ENCODE measurements around the gene LHX5.

Gene LHX5

GRCh38 chr12:113477842-113478215, 6.2 kb upstream of the LHX5 start:
- DNase-seq (ENCODE audit: low read depth, low spot score) = no peak

DNA sequence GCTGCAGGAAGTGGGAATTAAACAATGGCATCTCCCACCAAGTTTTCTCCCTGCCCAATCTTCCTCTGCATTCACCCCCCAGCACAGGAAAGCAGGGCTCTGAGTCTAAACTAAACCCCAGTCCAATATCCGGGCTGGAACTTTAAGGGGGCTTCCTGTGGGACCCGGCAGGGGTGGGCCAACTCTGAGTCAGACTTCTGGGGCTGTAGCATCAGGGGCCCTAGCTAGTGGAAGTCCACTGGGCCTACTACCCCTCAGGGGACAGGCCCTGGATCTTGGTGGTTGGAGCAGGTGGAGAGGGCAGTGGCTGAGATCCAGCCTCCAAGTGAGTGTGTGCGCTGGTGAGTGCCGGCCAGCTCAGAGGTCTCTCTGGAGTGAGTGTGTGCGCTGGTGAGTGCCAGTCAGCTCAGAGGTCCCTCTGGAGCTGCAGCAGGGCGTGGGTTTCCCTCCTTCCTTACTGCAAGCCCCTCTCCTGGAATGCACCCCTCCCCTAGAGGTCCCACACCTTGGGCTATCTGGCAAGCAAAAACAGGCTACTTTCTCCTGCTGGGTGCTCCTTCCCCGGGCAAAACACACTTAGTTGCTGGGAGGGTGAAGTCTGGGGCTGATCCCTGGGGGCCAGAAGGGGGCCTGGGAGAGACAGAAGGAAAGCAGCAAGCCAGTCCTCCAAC, 5.6 kb upstream of the LHX5 start:
- no peak for DNase-seq (ENCODE audit: low read depth, low spot score)

DNA sequence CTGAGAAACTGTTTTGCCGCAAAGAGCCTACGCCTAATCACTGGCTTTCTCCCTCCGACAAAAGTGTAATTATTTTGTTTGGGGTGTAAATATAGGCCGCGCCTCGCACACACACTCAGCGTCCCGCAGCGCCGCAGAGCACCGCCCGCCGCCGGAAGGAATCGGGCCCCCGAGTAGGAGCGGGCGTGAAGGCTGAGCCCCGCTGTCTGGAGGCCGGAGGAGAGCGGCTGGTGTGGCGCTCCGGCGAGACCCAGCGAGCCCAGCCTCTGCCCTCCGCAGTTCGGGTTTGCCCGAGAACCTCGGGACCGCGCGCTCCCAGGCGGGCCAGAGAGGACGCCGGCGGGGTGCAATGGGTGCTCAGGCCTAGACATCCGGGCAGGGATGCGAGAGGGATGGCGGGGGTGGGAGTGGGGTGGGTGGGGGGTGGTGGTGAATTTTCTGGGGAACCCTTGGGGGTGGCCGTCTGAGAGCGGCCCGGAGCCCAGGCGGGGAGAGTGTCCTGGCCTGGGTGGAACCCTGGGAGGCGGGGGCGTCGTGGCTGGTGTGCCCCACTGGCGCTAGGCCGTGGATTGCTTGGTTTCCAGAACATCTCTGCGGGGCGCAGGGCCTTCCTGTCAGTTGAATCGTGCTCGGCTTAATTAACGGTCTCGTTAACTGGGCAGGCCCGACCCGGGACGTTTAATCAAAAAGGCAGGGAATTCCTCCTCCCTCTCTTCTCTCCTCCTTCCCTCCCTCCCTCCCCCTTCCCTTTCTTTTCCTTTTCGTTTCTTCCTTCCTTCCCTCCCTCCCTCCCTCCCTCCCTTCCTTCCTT, 4.7 kb upstream of the LHX5 start:
- no peak for DNase-seq (ENCODE audit: low read depth, low spot score)

DNA sequence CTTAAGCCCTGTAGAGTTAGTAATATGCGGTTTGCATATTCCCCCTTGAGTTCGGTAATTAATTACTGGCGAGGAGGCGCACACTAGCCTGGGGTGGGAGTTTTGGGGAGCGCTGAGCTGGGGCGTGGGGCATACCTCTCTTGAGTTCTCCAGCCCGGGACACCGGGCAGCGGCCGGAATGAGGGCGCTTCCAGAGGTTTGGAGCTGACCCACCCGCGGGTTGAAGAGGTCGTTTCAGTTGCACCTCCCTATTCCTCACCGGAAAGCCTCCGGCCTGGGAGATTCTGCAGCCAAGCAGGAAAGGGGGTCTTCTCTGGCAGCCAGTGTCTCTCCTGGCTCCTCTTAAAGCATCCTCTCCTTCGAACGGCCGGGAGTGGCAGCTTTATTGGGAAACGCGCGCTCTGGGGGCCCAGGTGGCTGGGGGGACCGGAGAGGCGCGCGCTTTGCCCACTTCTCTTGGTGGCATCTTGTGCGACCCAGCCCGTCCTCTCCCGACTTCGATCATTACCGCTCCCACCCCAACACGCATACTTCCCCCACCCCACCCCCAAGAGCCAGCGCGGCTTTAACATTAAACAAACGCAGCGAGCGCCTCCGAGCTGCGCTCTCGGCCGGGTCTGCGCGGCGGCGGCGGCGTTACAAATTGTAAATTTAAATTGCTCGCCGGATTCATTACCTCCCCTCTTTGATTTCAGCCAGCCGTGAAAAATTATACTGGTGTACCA, 3.9 kb upstream of the LHX5 start:
- DNase-seq (ENCODE audit: low read depth, low spot score) = no peak

DNA sequence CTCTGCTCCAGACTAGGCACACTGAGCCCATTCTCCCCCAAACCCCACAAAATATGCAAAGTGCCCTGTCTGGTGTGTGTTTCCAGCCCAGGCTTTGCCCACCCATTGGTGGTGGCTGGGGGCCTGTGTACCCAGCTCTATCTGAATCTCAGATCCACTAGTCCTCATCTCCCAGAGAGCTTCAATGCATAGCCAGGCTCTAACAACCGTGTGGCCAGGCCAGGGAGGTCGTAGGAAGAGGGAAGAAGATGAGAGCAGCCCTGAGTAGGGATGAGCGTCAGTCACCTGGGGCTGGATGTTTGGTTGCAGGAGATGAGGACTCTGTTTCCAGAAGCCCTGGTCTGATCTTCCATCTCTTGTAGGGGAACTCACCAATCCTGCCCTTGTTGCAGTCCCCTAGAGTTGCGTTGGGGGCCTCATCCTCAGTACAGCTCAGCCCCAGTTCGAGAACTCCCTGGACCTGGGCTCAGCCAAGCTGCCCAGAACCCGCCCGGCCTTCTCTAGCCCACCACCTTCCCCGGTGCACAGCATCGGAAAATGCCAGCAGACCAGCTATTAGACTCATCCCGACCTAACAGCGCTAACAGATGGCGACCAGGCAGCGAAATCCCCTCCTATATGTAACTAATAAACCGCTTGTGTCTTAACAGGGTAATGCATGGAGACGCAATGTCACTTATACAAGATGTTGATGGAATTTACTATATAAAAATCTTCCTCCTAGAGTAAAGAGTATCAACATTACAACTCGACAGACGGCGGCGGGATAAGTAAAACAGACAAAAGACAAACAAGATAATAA, 3.2 kb upstream of the LHX5 start:
- DNase-seq (ENCODE audit: low read depth, low spot score) = no peak

DNA sequence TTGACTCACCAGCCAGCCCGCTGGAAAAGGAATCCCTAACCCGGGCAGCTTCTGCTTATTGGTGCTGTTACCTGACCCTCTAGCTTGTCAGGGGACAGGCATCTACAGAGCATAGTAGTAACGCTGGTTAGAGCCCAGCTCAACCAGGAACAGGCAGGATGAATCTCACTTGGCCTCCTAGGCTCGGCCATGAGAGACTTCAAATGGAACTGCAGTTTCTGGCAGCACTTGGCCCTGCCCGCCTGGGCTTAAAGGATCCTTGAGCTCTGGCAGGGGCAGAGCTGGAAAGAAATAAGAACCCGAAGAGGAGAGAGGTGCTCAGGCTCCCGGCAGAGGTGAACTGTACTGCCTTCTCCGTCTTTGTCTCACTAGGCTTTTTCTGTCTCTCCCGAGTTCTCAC, 2.3 kb upstream of the LHX5 start:
- no peak for DNase-seq (ENCODE audit: low read depth, low spot score)

DNA sequence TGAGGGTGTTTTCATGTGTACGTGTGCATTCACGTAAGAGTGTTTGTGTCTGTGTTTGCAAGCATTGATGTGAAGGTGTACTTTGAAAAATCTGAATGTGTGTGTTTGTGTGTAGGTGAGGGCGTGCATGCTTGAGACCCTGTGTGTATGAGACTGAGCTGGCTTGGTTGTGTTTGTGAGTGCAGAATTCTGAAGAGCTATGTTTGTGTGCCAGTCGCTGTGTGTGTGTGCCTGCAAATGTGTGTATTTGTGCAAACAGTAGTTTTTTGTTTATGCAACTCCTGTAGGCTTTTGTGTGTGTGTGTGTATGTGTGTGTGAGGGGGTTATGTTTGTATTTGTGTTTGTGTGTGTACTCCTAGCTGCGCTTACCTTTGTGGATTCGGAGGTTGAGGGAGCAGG, 1.7 kb upstream of the LHX5 start:
- DNase-seq (ENCODE audit: low read depth, low spot score) = no peak

DNA sequence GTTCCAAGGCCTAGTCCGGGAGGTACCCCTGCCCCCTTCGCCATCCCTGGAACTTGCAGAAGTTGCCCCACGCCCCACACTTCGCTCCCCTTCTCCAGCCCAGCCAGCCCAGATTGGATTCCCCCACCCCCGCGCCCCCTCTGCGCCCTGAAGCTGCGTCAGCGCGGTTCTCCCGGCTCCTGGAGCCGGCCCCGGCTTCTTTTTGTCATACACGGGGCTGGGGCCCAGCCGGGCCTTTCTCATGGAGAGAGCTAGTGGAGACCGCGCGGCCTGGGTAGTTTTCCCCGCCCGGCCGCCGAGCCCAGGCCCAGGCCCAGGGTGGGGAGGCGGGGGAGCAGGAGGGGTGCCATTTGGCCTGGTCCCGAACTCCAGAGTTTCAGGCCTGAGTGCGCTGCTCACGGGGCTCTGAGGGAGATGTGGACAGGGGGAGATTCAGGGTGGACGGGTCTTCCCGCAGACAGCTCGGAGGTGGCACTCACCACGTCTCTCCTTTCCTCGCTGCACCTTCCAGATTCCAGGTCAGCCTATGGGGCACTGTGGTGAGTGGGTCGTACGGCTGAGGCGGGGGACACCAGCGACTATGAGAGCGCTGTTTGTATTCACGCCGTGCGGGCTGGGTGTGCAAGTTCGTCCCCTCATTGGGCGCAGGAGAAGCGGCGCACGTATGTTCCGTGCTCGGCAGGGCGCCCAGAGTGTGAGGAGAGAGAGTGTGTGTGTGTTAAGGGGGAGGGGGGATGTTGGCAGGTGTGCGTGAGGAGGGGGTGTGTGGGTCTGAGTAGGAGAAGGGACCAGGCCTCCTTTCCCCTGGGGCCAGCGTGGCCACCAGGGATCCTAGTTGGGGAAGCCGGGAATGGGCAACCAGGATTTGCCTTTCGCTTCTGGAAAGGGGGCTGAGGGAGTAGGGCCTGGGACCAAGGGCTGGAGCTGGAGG, 785 bp upstream of the LHX5 start:
- DNase-seq (ENCODE audit: low read depth, low spot score) = no peak

DNA sequence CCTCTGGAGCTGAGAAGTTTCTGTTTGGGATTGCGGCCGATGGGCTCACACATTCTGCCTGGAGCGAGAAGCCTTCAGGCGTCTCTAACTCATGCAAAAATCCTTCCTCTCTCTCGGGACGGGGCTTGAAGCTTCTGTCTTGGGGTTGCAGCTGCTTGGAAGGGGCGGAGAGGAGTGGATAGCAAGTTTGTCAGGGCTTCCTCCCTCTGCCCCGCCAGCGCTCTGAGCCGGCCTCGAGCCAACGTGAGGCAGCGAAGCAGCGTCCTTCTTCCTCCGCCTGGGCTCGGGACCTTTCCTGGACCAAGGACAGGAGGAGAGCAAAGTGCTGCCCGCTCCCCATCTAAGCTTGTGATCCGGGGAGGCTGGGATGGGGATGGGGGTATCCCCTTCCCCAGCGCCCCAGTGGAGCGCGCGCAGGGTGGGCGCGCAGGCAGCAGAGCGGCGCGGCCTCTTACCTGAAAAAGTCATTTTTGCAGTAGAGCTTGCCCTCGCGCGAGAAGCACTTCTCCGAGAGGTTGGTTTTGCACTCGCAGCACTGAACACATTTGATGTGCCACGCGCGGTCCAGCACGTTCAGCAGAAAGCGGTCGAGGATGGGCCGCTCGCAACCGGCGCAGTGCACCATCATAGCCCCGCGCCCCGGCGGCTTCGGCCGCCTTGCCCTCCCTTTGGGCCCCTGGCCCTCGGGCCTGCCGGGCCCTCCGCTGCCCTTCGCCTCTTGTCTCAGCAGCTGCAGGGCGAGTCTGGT, 626 bp downstream of the LHX5 start:
- DNase-seq (ENCODE audit: low read depth, low spot score) = no peak

- DNase-seq (ENCODE audit: low read depth, low spot score) = no peak
Measured at GRCh38 chr12:113469949-113470743, 1.5 kb downstream of the LHX5 start.

- DNase-seq (ENCODE audit: low read depth, low spot score) = no peak
Measured at GRCh38 chr12:113469224-113469948, 2.3 kb downstream of the LHX5 start.

DNA sequence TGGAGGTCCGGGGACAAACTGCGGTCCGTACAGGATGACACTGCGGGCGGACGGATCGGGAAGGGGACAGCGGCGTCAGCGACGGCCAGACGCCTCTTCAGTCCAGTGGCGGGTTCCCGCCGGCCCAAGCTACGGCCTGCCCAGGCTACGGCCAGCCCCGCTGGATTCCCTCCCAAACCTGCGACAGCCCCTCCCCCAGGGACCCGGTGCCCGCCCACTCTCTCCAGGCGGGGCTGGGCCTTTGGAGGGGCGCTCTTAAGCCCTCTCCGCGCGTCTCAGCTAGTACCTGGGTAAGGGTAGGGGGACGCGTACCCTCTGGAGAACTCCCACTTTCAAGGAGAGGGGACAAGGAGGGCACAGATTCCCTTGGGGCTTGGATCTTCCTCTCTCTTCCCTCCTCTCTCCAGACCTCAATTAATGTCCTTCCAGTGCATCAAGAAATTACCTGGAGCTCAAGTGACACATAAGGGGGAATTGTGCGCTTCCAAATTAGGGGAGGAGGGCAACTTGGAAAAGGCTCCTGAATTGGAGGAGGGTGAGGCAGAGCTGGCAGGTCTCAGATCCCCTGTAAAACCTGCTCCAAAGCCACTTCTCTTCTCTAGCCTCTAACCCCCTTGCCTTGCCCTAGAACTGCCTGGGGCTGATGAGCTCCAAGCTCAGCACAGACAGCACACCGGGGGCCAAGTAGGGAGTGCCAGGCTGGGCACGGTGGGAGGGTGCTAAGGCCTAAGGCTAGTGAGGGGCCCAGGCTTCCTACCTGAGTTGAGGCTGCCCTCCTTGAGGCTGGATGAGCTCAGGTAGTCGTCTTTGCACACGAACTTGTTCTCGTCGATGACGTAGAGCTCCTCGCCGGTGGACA, 3.1 kb downstream of the LHX5 start:
- DNase-seq (ENCODE audit: low read depth, low spot score) = no peak

GRCh38 chr12:113467502-113468364, 3.9 kb downstream of the LHX5 start:
- DNase-seq (ENCODE audit: low read depth, low spot score) = no peak

DNA sequence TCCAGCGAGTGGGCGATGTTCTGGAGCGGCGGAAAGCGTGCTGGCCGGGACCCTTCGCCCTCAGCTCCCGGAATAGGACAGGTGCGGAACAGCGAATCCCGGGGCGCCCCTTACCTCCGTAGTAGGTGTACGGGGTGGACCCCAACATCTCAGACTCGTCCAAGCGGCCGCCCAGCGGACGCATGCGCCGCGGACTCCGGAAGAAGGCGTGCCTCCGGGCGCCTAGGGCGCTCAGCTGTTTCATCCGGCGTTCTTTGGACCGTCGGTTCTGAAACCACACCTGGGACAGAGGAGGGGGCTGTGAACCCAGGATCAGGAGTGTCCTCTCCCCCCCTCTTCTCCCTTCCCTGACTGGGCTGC, 4.5 kb downstream of the LHX5 start:
- no peak for DNase-seq (ENCODE audit: low read depth, low spot score)

DNA sequence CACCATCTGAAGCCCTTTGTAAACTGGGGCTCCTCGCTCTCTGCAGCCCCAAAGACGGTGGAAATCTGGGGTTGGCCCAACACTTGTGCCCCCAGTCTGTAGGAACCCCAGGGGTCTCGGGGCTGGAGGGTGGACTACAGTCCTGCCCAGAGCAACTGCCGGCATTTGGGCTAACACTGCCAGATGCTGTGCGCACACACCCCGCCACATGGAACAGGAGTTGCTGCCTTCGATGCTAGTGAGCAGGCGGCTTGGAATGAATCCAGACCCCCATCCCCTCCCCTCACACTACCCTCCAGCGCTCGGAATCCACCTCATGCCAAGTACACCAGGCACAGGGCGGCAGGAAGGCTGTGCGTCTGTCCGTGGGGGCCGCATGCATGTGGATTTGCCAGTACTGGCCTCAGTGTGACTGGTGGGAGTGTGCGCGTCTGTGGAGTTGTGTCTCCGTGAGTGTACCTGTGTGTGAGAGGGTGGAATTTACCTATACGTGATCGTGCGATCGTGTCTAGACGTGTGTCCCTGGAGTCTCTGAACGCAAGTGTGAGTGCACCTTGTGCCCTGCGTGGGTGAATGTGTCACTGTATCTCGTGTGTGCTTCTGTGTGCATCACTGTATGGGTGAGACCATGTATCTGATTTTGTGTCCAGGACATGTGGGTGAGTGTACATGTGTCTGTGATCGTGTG, 5.1 kb downstream of the LHX5 start:
- DNase-seq (ENCODE audit: low read depth, low spot score) = no peak

DNA sequence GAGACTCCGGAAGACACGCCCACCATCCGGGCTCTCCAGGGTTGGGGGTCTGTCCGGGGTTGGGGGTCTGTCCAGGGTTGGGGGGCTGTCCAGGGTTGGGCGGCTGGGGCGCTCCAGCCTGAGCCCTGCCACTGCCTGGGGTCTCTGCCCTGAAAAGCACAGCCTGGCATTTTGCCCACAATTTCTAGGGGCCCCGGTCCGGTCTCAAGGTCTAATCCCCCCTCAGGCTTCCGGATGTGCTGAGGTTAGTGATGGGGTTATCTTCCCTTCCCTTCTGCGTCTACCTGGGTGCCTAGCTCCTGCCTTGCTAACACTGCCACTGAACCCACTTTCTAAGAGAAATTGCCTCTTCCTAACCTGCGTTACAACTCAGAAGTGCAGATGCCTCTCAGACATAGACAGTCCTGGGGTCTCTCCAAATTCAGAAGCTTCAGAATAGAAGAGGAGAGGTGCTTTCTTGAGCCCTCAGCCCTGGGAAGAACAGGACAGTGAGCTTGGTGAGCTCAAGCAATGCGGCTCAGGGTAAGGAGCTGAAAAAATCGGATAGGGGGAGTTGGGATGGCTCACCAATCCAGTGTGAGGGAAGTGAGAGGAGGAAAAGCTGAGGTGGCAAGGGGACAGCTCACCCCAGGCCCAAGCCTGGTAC, 5.7 kb downstream of the LHX5 start:
- no peak for DNase-seq (ENCODE audit: low read depth, low spot score)
